22Rv1 (cell line): ENCODE measurements around the gene CDKAL1.
"Not testable (repeated sequence)": the region's sequence is repeated elsewhere in the genome, so short reads cannot be mapped to it uniquely, and the experiment has no call there.

ENCODE experiments used
- H3K27ac ChIP-seq: fragments of 450-650 bp; 2 replicates; pipeline ENCODE4 v1.5.1; 2017
- CTCF ChIP-seq: fragments of 450-650 bp; IDR thresholded peaks from 2 replicates; pipeline ENCODE4 v1.5.1; 2017; ENCODE audit warnings: mild to moderate bottlenecking
- ZFX ChIP-seq: fragments of 450-650 bp; IDR thresholded peaks from 2 replicates; pipeline ENCODE4 v1.6.1; 2017; ENCODE audit warnings: antibody characterized with exemption, borderline replicate concordance

The CDKAL1 gene

GRCh38 chr6:20915626-20916025, 381.4 kb downstream of the CDKAL1 start:
- TF ChIP-seq ZFX (no peak), CTCF (no peak)
- H3K27ac ChIP-seq, result no peak overlapping the region

GRCh38 chr6:20916086-20916485, 381.8 kb downstream of the CDKAL1 start:
- H3K27ac ChIP-seq, result no peak overlapping the region
- TF ChIP-seq ZFX (no peak), CTCF (no peak)

- TF ChIP-seq ZFX, result no peak
- TF ChIP-seq CTCF, result no peak
- no peak overlapping the region for H3K27ac ChIP-seq
Measured at GRCh38 chr6:20918868-20919267, 384.6 kb downstream of the CDKAL1 start.

DNA sequence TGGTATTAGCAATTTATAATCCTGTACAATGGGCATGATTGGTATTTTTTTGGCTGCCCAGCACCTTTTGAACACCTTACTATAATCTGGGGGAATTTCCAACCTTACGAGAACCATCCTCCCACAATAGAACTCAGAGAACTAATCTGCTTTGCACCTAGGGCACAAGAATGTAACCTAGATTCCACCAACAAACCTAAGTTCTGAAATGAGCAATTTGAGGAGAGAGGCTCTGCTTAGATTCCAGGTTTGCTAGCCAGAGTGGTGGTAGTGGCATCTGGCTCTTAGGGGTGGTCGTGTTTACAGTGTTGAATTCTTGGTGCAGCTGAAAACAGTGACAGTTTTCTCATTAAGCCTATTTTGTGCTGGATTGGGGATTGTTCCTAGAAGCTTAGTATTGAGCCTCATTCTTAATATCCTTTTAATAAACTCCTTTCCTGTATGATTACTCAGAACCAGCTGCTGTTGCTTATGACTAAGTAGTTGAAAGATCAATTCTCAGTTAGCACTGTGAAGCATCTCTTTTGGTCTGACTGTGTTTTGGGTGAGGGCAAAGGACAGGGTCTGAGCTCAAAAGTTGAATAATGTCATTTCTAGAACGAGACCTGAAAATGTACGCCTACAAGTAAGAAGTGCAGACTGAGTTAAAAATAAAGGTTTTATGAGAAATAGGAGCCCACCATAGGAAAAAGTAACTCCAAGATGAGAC, 385.6 kb downstream of the CDKAL1 start:
- H3K27ac ChIP-seq, result no peak overlapping the region

DNA sequence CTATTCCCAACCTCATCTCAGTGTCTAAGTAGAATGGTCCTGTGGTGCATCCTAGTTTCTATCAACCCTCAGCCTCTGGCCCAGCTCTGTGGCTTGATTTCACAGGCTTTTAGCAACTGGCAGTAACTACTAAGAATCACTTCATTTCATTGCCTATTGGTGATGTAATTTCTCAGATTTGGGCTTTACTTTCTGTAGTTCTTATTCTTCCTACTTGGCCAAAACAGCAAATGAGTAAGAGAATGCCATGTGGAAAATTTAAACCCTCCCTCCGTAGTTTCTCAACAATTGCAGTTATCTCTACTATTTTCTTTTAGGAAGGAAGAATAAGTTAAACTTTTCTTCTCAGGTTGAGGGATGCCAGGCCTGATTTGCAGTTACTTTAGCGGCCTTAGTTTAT, 387.3 kb downstream of the CDKAL1 start:
- H3K27ac ChIP-seq, result no peak overlapping the region
- TF ChIP-seq ZFX, result no peak
- no peak for TF ChIP-seq CTCF

More for the DNA sequence above, 385.6 kb downstream of the CDKAL1 start:
- TF ChIP-seq ZFX (no peak), CTCF (no peak)

- H3K27ac ChIP-seq, result no peak overlapping the region
- TF ChIP-seq CTCF (no peak), ZFX (no peak)
Measured at GRCh38 chr6:20922743-20923142, 388.5 kb downstream of the CDKAL1 start.

GRCh38 chr6:20924094-20924493, 389.8 kb downstream of the CDKAL1 start:
- not testable (repeated sequence) for H3K27ac ChIP-seq
